Fibroblast of the aortic adventitia (primary cell): ENCODE results near the gene MYNN. TPM values are rescaled to one million over a fixed set of nuclear protein-coding genes. Genes with fewer than 3 reads are reported as not detected.

ENCODE experiments used
- DNase-seq: peaks from one replicate; pipeline ENCODE4 v3.0.0-alpha.2; 2010; ENCODE audit warnings: low read depth
- H3K4me3 ChIP-seq: 2 replicates; pipeline ENCODE4 v1.5.1; 2011; ENCODE audit warnings: low read depth, mild to moderate bottlenecking, control low read depth, low read length, moderate library complexity
- total RNA-seq: library from RNA; depleted of rRNA; stranded (reverse); fragments of >200 nt; gene quantifications from 2 replicates; pipeline ENCODE4 v1.2.3, GENCODE V29; 2012; ENCODE audit warnings: low replicate concordance
- TF ChIP-seq, protein P1 (sequence below): IDR thresholded peaks from 2 replicates; pipeline ENCODE4 v1.5.1; 2011; ENCODE audit warnings: mild to moderate bottlenecking, low read length, control low read depth, inconsistent platforms; ENCODE audit not compliant: insufficient read depth

The MYNN gene
- total RNA-seq, 1 donor: 27.1 TPM

- peak within 1 kb of the TSS; percentile 84 for H3K4me3 ChIP-seq
- DNase-seq: peak; percentile 92
- TF ChIP-seq, protein P1, sequence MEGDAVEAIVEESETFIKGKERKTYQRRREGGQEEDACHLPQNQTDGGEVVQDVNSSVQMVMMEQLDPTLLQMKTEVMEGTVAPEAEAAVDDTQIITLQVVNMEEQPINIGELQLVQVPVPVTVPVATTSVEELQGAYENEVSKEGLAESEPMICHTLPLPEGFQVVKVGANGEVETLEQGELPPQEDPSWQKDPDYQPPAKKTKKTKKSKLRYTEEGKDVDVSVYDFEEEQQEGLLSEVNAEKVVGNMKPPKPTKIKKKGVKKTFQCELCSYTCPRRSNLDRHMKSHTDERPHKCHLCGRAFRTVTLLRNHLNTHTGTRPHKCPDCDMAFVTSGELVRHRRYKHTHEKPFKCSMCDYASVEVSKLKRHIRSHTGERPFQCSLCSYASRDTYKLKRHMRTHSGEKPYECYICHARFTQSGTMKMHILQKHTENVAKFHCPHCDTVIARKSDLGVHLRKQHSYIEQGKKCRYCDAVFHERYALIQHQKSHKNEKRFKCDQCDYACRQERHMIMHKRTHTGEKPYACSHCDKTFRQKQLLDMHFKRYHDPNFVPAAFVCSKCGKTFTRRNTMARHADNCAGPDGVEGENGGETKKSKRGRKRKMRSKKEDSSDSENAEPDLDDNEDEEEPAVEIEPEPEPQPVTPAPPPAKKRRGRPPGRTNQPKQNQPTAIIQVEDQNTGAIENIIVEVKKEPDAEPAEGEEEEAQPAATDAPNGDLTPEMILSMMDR: no peak
These were observed 8.1 kb upstream of the MYNN start, which contains the start of gene TERC for GRCh38 chr3:169764882-169765612. TSS of gene TERC (minus strand) at chr3:169765060.

DNA sequence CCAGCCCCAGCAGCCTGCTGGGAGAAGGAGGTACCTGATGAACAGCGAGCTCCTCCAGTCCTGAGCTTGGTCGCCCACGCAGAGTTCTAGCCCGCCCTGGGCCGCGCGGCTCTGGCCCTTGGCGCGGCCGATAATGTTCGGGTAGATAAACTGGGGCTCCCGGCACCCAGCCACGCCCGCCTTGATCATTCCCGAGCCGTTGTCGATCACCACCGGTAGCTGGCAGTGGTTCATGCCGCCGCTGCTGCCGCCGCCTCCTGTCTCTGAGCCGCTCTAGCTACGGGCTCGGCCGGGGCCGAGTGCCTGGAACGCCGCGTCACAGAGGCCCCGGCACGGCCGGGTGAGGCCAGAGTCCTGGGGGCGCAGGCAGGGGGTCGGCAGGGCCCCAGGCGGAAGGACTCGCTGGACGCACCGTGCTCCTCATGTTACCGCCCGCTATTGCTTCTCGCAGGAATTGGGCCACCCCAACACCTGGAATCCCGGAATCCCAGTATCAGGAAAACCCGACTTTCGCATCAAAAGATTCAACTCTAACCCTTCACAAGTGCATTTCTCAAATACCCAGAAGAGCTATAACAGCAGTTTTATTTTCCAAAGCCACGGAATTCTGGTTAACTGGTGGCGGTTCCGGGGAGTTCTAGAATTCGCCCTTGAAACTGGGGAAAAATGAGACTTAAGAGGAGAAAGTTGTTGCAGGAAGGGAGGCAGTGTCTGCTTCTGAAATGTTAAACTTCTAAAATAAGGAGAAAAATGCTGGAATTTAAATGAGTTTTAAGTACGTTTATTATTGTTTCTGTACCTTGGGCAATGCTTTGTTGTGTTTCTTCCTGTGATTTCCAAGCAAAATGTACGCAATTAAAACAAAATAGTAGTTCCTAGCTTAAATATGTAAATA, 3.7 kb upstream of the MYNN start, which contains the start of gene ACTRT3:
TSS of gene ACTRT3 (minus strand) at position 275 of the 895 bp plus-strand sequence. CDS start at position 234, 41 bp downstream.
- peak within 1 kb of the TSS; percentile 76 for H3K4me3 ChIP-seq
- peak; percentile 73 for DNase-seq
- TF ChIP-seq, protein P1: no peak

DNA sequence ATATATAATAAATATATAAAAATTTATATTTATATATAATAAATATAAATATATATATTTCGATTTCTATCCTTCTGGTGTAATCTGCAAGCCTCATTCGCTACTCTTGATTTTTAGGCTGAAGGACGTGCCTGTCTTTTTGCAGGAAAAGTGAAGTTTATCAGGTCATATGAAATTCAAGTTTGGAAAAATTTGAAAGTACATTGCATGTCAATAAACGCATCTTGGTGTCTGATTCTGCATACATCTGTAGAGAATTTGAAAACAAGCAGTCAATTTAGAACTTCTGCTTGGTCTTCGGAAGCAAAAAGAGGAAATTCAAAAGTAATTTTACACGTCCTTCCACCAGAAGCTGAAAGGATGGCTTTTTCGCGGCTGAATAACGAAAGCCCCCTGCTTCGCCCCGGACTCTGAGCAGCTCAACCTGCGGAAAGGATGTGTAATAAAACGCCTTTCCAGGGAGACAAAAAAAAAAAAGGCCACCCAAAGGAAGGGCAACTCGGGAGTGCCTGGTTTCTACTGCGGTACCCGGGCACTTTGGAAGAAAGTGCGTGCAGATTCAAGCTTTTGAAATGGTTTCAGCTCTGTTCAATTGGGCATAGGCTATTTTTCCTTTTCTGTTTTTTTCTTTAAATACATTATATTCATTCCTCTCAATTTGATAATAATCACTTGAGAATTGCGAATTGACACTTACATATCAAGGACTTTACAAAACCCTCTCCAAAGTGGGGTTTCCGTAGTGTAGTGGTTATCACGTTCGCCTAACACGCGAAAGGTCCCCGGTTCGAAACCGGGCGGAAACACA, 1.5 kb upstream of the MYNN start:
- TF ChIP-seq, protein P1: no peak
- peak; percentile 90 for DNase-seq
- H3K4me3 ChIP-seq: peak overlapping the region; percentile 80

GRCh38 chr3:169772305-169772896, 795 bp upstream of the MYNN start:
- TF ChIP-seq, protein P1: no peak
- DNase-seq: peak; percentile 86
- peak overlapping the region; percentile 91 for H3K4me3 ChIP-seq

GRCh38 chr3:169774186-169774585, 990 bp downstream of the MYNN start:
- TF ChIP-seq, protein P1: no peak
- DNase-seq: no peak
- peak overlapping the region; percentile 91 for H3K4me3 ChIP-seq

DNA sequence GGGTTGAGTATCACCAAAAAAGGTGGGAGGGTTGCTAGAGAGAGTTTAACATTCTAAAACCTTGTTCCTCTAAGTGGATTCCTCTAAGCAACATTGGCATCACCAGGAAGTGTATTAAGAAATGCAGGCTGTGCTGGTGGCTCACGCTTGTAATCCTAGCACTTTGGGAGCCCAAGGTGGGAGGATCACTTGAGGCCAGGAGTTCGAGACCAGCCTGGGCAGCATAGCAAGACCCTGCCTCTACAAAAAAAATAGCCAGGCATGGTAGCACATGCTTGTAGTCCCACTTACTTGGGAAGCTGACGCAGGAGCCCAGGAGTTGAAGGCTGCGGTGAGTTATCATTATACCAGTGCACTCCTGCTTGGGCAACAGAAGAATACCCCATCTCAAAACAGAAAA, 4.6 kb downstream of the MYNN start:
- DNase-seq: no peak
- TF ChIP-seq, protein P1: no peak
- H3K4me3 ChIP-seq: no peak overlapping the region
